GM18508 (cell line): ENCODE measurements around the gene TRIM37.

Experiments
- ATAC-seq: cut with Tn5 transposase; IDR thresholded peaks from one replicate; pipeline ENCODE4 v1.9.1; 2021; ENCODE audit warnings: moderate number of reproducible peaks; ENCODE audit not compliant: insufficient read depth, unreplicated experiment

Gene TRIM37

GRCh38 chr17:59046192-59046591 is 60.5 kb downstream of the TRIM37 start:
- ATAC-seq: no peak

GRCh38 chr17:59038734-59039133 is 67.9 kb downstream of the TRIM37 start:
- no peak for ATAC-seq

- no peak for ATAC-seq
These were observed 68.7 kb downstream of the TRIM37 start for GRCh38 chr17:59037960-59038359.

GRCh38 chr17:59030811-59031210 is 75.9 kb downstream of the TRIM37 start:
- ATAC-seq: no peak

- no peak for ATAC-seq
These were observed 78.4 kb downstream of the TRIM37 start for GRCh38 chr17:59028328-59028727.

DNA sequence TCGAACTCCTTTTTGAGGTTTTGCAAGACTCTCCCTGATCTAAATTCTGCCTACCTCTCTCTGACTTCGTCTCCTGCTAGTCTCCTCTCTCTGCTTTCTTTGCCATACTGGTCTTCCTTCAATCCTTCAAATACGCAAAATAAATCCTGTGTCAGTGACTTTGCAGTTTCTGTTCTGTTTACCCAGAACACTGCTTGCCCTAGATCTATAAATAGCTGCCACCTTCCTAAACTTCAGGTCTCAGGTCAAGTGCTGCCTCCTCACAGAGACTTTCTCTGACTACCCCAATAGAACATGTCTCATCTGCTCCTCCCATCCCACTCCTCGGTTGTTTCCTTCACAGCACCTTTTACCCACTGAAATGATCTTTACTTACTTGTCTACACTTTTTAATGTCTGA is 78.9 kb downstream of the TRIM37 start:
- no peak for ATAC-seq

DNA sequence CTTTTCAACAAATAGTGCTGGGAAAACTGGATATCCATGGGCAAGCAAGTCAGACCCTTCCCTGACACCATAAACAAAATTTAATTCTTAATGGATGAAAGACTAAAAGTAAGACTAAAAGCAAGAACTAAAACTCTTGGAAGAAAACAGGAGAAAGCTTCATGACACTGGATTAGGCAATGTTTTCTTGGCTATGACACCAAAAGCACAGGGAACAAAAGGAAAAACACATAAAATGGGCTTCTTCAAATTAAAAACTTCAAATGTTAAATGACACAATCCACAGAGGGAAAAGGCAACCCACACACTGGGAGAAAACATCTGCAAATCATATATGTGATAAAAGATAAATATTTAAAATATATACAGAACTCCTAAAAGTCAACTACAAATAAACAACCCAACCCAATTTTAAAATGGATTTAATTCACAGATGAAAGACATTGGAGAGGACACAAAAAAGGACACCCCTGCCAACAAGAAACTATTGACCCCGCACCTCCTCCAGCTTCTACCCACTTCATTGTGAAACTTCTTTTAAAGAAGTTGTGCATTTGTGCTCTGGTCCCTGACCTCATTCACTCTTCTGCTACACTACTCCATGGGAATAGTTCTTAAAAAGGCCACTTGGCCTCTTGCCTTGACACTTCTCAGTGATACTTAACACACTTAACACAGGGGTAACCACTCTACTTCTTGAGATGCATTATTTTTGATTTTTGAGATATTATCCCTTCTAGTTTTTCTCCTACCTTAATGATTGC is 80.3 kb downstream of the TRIM37 start:
- ATAC-seq: no peak

DNA sequence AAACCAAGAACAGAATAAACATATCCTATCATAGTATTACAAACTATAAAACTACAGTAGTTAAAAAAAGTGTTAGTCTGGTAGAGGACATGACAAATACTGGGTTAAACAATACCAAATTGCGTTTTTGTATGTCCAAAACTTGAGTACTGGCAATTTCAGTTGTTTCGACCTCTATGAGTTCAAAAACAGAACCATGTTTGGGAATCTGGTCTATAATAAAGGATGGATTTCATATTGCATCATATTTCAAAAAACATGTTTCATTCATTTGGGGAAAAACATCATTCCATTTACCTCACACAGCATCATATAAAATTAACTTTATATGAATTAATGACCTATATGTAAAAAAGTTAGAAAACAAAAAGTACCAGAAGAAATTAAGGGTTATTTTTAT is 81.8 kb downstream of the TRIM37 start:
- no peak for ATAC-seq

- no peak for ATAC-seq
These were observed 88.7 kb downstream of the TRIM37 start for GRCh38 chr17:59018019-59018418.

DNA sequence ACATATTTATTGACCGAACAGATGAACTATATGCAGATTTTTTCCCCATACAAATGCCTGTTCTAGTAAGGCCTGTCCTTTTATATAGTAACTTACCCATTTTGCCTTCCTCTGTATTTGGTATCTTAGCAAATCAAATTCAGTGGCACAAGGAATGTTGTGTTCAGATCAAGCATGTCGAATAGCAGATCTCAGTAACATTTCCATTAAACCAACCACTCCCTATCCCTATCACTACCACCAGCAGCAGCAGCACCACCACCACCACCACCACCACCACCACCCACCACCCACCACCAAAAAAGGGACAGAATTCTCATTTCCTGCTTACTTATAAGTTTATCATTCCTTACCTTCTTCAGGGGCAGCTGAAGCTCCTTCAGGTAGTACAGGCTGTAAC is 94.7 kb downstream of the TRIM37 start:
- ATAC-seq: no peak

GRCh38 chr17:59010026-59010425 is 96.7 kb downstream of the TRIM37 start:
- ATAC-seq: no peak

- ATAC-seq: no peak
These were observed 97.9 kb downstream of the TRIM37 start for GRCh38 chr17:59008737-59009136.

- ATAC-seq: no peak
These were observed 98.7 kb downstream of the TRIM37 start for GRCh38 chr17:59007995-59008394.

- ATAC-seq: no peak
These were observed 102.2 kb downstream of the TRIM37 start for GRCh38 chr17:59004338-59005111.

GRCh38 chr17:59003860-59004259 is 102.8 kb downstream of the TRIM37 start:
- ATAC-seq: no peak

DNA sequence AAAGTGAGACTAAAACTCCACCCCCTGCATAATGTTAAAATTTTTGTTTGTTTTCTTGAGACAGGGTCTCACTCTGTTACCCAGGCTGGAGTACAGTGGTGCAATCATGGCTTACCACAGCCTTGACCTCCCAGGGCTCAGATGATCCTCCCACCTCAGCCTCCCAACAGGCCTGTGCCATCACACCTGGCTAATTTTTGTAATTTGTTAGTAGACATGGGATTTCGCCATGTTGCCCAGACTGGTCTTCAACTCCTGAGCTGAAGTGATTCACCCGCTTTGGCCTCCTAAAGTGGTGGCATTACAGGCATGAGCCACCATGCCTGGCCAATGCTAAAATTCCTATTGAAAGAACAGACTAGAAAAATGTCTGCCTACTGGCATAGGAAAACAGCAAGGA is 103.8 kb downstream of the TRIM37 start:
- ATAC-seq: no peak

GRCh38 chr17:59002126-59002525 is 104.6 kb downstream of the TRIM37 start:
- no peak for ATAC-seq

GRCh38 chr17:59001158-59001814 is 105.4 kb downstream of the TRIM37 start:
- peak; percentile 64 for ATAC-seq

- ATAC-seq: no peak
These were observed 106.7 kb downstream of the TRIM37 start for GRCh38 chr17:59000022-59000421.

DNA sequence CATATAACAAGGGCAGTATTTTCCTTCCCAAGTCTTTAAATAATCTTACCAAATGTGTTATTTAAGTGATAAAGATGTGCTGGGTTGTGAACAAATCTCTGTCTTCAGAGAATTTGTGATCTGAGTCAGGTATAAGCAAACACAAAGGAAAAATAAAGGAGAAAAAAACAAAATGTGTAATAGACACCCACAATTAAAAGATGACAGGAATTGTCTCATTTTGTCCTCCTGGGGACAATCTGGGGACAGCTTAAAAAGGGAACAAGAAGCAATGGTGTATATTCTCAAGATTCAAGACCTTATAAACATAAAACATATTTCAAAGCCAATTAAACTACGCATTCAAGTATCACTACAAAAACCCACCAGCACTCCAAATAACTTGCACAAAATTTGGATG is 107.2 kb downstream of the TRIM37 start:
- no peak for ATAC-seq

GRCh38 chr17:58998871-58999270 is 107.8 kb downstream of the TRIM37 start:
- ATAC-seq: no peak
